ENCODE measurements around the gene PTGS1.

PTGS1 gene

GRCh38 chr9:122397749-122398148, 26.9 kb downstream of the PTGS1 start:
- Histone ChIP-seq H3K4me1 (peaks cover 0 to 12% (median 4%) of the 10 kb centered on the region in 4 donors), H3K9me3 (no peaks in the 10 kb centered on the region), H3K4me3 (no peak overlapping the region), H3K27ac (no peak overlapping the region), H3K27me3 (peaks cover 0 to 4% of the 10 kb centered on the region in 2 donors), H3K36me3 (no peaks in the 10 kb centered on the region)
- no peak for DNase-seq
- intact Hi-C loops (cut with DNase I; ENCODE audit: low total_unique reads) = no loop called here
- TF ChIP-seq CTCF (IDR thresholded peaks at IDR 0.05) = no peak

GRCh38 chr9:122398371-122398924, 27.6 kb downstream of the PTGS1 start:
- no peaks in the 10 kb centered on the region for H3K36me3 ChIP-seq
- H3K4me1 ChIP-seq = peaks cover 0 to 12% (median 4%) of the 10 kb centered on the region in 4 donors
- intact Hi-C loops (cut with DNase I; ENCODE audit: low total_unique reads) = no loop called here
- H3K9me3 ChIP-seq = no peaks in the 10 kb centered on the region
- H3K27me3 ChIP-seq = peaks cover 0 to 4% of the 10 kb centered on the region in 2 donors
- no peak overlapping the region for H3K4me3 ChIP-seq
- H3K27ac ChIP-seq = no peak overlapping the region
- no peak for DNase-seq
- no peak for TF ChIP-seq CTCF (IDR thresholded peaks at IDR 0.05)

- intact Hi-C loops (cut with DNase I; ENCODE audit: low total_unique reads) = no loop called here
- H3K27ac ChIP-seq = no peak overlapping the region
These were observed 31.1 kb downstream of the PTGS1 start for GRCh38 chr9:122401896-122402295.

GRCh38 chr9:122402403-122402871, 31.6 kb downstream of the PTGS1 start:
- DNase-seq = no peak
- H3K27ac ChIP-seq = no peak overlapping the region
- no peaks in the 10 kb centered on the region for H3K36me3 ChIP-seq
- no peaks in the 10 kb centered on the region for H3K4me1 ChIP-seq
- no peak overlapping the region for H3K4me3 ChIP-seq
- no peaks in the 10 kb centered on the region for H3K9me3 ChIP-seq
- TF ChIP-seq CTCF (IDR thresholded peaks at IDR 0.05) = no peak
- intact Hi-C loops (cut with DNase I; ENCODE audit: low total_unique reads) = no loop called here
- peaks cover 0 to 16% of the 10 kb centered on the region in 2 donors for H3K27me3 ChIP-seq

More at GRCh38 chr9:122401896-122402295, 31.1 kb downstream of the PTGS1 start:
- H3K27me3 ChIP-seq = peaks cover 0 to 15% of the 10 kb centered on the region in 2 donors
- DNase-seq = no peak
- no peaks in the 10 kb centered on the region for H3K36me3 ChIP-seq
- H3K4me1 ChIP-seq = no peaks in the 10 kb centered on the region
- H3K9me3 ChIP-seq = no peaks in the 10 kb centered on the region
- no peak overlapping the region for H3K4me3 ChIP-seq
- TF ChIP-seq CTCF (IDR thresholded peaks at IDR 0.05) = no peak

GRCh38 chr9:122402874-122403273, 32.0 kb downstream of the PTGS1 start:
- no peak overlapping the region for H3K4me3 ChIP-seq
- H3K4me1 ChIP-seq = no peaks in the 10 kb centered on the region
- intact Hi-C loops (cut with DNase I; ENCODE audit: low total_unique reads) = no loop called here
- H3K27me3 ChIP-seq = peaks cover 0 to 16% of the 10 kb centered on the region in 2 donors
- no peaks in the 10 kb centered on the region for H3K9me3 ChIP-seq
- no peak for DNase-seq
- no peak overlapping the region for H3K27ac ChIP-seq
- TF ChIP-seq CTCF (IDR thresholded peaks at IDR 0.05) = no peak
- H3K36me3 ChIP-seq = no peaks in the 10 kb centered on the region
